Activated CD4-positive, alpha-beta T cell treated with anti-CD3 and anti-CD28 coated beads, Interleukin-2, amount 10 ng/mL, durations not matched to agents 7 days and 5 days (primary cell): ENCODE results near the gene ALOX5. TPM values are rescaled to one million over a fixed set of nuclear protein-coding genes. Genes with fewer than 3 reads are reported as not detected.

Source experiments
- CTCF ChIA-PET: fragments of 350-600 bp; sonication (Branson Sonifier 250); formaldehyde crosslinking; loops from one replicate; lab custom pipeline; 2021; ENCODE audit warnings: antibody characterized with exemption; lab: Charles Lee
- POLR2A ChIA-PET: fragments of 350-600 bp; sonication (Branson Sonifier 250); formaldehyde crosslinking; loops from one replicate; lab custom pipeline; 2021; ENCODE audit warnings: antibody characterized with exemption; lab: Charles Lee
- DNase-seq: peaks from one replicate; pipeline ENCODE4 v3.0.0-alpha.2; 2020
- H3K27ac Mint-ChIP-seq: one replicate; pipeline ENCODE4 v1.8.0; 2021; ENCODE audit warnings: mild to moderate bottlenecking, moderate library complexity, mixed read lengths
- H3K27me3 Mint-ChIP-seq: one replicate; pipeline ENCODE4 v1.8.0; 2021; ENCODE audit warnings: mixed read lengths
- H3K36me3 Mint-ChIP-seq: one replicate; pipeline ENCODE4 v1.8.0; 2021; ENCODE audit warnings: low read depth, mixed read lengths
- H3K4me1 Mint-ChIP-seq: one replicate; pipeline ENCODE4 v1.8.0; 2021; ENCODE audit warnings: mixed read lengths
- H3K4me3 Mint-ChIP-seq: one replicate; pipeline ENCODE4 v1.8.0; 2021; ENCODE audit warnings: mild to moderate bottlenecking, moderate library complexity, mixed read lengths
- H3K9me3 Mint-ChIP-seq: one replicate; pipeline ENCODE4 v1.8.0; 2021; ENCODE audit warnings: mixed read lengths
- total RNA-seq, 2 experiments: library from RNA; stranded (reverse); gene quantifications; one replicate each; pipeline ENCODE4 v1.2.3, GENCODE V29; 2021

The ALOX5 gene
- total RNA-seq, 2 experiments from 2014 or later: 6.7 to 9.0 TPM

DNA sequence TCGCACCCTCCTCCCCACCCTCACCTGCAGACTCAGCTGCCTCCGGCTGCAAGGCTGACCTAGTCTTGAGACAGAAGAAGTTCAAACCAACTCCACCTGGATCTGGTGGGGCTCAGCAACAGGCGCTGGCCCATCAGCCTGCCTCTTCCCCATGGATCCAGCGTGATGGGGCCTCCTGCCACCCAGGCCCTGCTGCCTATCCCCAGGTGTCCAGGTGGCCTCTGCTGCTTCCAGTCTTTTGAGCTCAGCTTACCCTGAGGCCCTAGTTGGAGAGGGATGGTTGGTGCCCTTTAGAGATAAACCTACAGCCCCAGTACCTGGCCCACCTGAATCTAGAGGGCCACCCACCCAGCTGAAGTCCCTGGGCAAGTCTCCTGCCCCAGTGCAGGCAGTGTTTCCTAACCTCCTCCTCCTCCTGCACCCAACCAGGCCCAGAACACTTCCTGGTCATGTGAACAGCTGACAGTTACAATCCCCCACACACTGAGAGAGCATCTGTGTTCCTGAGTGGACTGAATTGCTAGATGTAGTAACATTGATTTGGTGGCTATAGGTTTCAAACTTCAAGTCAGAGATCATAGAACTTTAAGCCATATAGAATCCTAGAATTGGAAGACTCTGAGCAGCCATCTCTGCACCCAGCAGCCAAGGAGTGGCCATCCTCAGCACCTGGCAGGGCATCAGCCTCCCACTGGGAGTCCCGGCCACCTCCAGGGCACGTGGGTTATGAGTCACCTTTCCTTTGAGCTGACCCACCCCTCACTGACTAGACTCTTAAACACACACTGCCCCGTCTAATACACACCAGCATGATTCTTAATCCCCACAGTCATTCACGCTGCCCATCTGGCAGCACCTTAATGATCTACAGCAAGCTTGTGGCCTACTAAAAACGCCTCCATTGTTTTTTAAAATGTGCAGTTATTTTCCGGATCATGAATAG is 51.9 kb downstream of the ALOX5 start:
- no peak overlapping the region for H3K4me3 Mint-ChIP-seq
- peak overlapping the region; percentile 88 for H3K27ac Mint-ChIP-seq
- no peak for DNase-seq
- ChIA-PET CTCF (interaction anchor here (0.7 to 1.4 kb wide), 3 partner anchors 18 to 236 kb away, joined by 3 read pairs; no protein-coding TSS in a partner anchor), POLR2A (no interaction called here)
- H3K4me1 Mint-ChIP-seq: peaks cover 65% of the 10 kb centered on the region
- H3K36me3 Mint-ChIP-seq: peaks cover 6% of the 10 kb centered on the region
- H3K9me3 Mint-ChIP-seq: no peaks in the 10 kb centered on the region
- H3K27me3 Mint-ChIP-seq: no peaks in the 10 kb centered on the region

DNA sequence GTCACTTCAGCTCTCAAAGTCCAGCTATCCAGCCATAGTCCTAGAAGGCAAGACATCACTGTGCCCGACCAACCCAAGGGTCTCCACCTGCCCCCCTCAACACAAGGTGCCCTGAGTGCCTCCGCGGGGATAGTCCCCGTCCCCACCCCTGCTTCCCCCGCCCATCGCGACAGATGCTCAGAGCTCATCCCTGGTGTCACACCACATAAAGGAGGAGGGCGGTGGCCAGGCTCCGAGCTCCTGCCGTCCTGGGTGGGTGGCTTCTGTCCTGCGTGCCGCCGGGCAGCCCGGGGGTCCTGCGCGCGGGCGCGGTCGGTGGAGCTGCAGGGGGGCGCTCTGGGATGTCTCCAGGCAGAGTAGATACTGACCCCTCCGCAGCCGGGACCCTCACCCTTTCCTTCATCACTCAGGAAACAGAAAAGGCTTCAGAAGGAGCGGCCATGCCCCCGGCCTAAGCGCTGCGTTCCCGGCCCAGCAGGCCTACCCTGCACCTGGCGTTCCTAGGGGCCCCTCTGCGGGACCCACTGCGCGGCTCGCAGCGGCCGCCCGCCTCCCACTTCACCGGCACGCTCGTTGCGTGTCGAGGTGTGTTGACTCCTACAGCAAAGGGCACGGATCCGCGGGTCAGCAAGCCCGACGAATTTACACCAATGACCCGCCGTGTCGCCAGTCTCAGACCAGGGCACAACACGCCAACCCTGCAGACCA is 53.4 kb downstream of the ALOX5 start:
- POLR2A ChIA-PET: no interaction called here
- Mint-ChIP-seq H3K27me3 (no peaks in the 10 kb centered on the region), H3K4me1 (peaks cover 50% of the 10 kb centered on the region), H3K27ac (no peak overlapping the region), H3K9me3 (no peaks in the 10 kb centered on the region), H3K36me3 (peaks cover 6% of the 10 kb centered on the region), H3K4me3 (no peak overlapping the region)
- CTCF ChIA-PET: interaction anchor here (1.1 to 1.4 kb wide), 4 partner anchors 8 to 37 kb away, joined by 3 to 4 read pairs (median 3); no protein-coding TSS in a partner anchor
- no peak for DNase-seq

DNA sequence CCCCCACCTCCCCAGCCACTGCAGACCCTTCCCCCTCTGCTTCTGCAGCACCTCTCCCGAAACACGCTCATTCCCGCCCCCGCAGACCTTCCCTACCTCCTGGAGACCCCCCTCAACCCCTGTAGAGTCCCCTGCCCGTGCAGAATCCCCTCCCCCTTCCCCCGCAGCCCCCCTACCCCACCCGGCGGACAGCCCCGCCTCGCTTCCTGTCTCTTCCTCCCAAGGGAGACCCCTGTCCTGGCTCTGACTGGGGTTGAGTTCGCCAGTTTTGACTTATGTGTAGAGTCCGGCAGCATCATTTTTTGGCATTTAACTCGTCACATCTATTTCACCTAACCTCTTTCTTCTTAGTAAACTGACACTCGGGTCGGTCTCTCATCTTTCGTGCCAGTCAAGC is 54.0 kb downstream of the ALOX5 start:
- Mint-ChIP-seq H3K27me3 (no peaks in the 10 kb centered on the region), H3K36me3 (peaks cover 6% of the 10 kb centered on the region), H3K9me3 (no peaks in the 10 kb centered on the region), H3K4me3 (no peak overlapping the region), H3K4me1 (peaks cover 50% of the 10 kb centered on the region), H3K27ac (no peak overlapping the region)
- DNase-seq: no peak
- ChIA-PET POLR2A (no interaction called here), CTCF (interaction anchor here (1.1 to 1.4 kb wide), 3 partner anchors 9 to 37 kb away, joined by 3 to 4 read pairs (median 3); no protein-coding TSS in a partner anchor)

DNA sequence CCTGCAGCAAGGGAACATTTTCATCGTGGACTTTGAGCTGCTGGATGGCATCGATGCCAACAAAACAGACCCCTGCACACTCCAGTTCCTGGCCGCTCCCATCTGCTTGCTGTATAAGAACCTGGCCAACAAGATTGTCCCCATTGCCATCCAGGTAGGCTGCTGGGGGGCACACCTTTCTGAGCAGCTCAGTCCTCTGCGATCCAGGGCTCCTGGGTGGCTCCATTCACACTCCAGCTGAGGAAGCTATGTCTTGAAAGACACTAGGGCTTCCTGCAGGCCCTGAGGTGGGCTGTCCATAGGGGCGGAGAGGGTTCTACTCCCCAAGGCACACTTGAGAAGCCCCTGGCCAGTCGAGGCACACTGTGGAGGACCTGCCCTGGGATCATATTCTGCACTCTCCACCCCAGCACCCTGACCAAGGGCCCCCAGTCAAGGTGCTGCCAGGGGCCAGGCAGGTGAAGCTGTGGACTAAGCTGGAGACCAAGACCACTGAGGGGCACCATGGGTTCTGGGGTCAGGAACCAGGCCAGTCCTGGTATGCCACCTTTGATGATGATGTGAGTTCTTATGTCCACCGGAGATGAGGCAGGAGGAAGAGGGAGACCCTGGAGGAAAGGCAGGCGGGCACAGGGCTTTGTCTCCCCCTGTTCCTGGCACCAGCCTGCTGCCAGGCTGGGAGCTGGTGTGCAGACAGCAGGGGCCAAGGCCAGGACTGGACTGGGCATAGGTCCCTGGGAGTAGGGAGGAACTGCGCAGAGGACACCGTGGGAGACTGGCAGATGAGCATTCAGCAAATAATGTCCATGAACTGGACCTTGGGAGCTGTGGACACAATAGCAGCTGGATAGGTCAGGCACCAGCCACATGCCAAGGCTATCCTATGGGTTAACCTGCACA is 54.8 kb downstream of the ALOX5 start:
- POLR2A ChIA-PET: no interaction called here
- no peaks in the 10 kb centered on the region for H3K27me3 Mint-ChIP-seq
- no peak overlapping the region for H3K4me3 Mint-ChIP-seq
- peaks cover 50% of the 10 kb centered on the region for H3K4me1 Mint-ChIP-seq
- DNase-seq: no peak
- CTCF ChIA-PET: interaction anchor here (0.6 to 2.9 kb wide), 4 partner anchors 8 to 54 kb away, joined by 3 to 16 read pairs (median 3); no protein-coding TSS in a partner anchor
- peak overlapping the region; percentile 76 for H3K27ac Mint-ChIP-seq
- peaks cover 6% of the 10 kb centered on the region for H3K36me3 Mint-ChIP-seq
- no peaks in the 10 kb centered on the region for H3K9me3 Mint-ChIP-seq

DNA sequence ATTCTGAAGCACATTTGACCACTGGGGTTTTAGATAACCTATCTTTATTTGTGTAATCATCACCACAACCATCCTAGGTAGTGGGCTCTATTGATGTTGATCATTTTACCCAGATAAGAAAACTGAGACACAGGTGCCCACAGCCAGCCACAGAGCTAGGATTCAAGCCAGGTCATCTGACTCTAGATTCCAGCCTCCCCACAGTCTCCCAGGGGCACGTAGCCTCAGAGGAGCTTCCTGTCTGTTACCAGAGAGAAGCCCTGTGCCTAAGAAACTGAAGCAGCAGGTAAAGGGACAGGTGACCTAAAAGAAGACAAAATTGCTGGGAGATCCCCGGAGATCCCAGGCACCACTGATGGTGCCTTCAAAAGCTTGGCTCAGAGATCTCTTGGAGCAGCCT is 55.8 kb downstream of the ALOX5 start:
- Mint-ChIP-seq H3K27me3 (no peaks in the 10 kb centered on the region), H3K9me3 (no peaks in the 10 kb centered on the region), H3K4me1 (peaks cover 54% of the 10 kb centered on the region), H3K36me3 (peaks cover 3% of the 10 kb centered on the region), H3K4me3 (no peak overlapping the region), H3K27ac (no peak overlapping the region)
- CTCF ChIA-PET: interaction anchor here (0.6 to 2.9 kb wide), 4 partner anchors 9 to 55 kb away, joined by 3 to 16 read pairs (median 3); no protein-coding TSS in a partner anchor
- POLR2A ChIA-PET: no interaction called here
- no peak for DNase-seq

DNA sequence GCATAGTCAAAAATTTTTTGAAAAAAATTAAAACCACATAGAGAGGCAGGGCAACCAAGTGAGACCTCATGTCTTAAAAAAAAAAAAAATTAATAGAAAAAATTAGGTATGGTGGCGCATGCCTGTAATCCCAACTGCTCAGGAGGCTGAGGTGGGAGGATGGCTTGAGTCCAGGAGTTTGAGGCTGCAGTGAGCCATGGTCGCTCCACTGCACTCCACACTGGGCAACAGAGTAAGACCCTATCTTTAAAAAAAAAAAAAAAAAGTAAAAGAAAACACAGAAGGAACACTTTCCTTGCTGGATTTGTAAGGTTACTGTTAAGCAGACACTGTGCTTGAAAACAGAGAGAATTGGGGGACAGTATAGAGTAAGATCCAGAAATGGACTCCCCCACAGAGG is 58.1 kb downstream of the ALOX5 start:
- CTCF ChIA-PET: no interaction called here
- no peak for DNase-seq
- Mint-ChIP-seq H3K27ac (no peak overlapping the region), H3K27me3 (no peaks in the 10 kb centered on the region), H3K36me3 (peaks cover 12% of the 10 kb centered on the region), H3K4me1 (peaks cover 39% of the 10 kb centered on the region), H3K9me3 (peaks cover 5% of the 10 kb centered on the region), H3K4me3 (no peak overlapping the region)
- POLR2A ChIA-PET: no interaction called here

DNA sequence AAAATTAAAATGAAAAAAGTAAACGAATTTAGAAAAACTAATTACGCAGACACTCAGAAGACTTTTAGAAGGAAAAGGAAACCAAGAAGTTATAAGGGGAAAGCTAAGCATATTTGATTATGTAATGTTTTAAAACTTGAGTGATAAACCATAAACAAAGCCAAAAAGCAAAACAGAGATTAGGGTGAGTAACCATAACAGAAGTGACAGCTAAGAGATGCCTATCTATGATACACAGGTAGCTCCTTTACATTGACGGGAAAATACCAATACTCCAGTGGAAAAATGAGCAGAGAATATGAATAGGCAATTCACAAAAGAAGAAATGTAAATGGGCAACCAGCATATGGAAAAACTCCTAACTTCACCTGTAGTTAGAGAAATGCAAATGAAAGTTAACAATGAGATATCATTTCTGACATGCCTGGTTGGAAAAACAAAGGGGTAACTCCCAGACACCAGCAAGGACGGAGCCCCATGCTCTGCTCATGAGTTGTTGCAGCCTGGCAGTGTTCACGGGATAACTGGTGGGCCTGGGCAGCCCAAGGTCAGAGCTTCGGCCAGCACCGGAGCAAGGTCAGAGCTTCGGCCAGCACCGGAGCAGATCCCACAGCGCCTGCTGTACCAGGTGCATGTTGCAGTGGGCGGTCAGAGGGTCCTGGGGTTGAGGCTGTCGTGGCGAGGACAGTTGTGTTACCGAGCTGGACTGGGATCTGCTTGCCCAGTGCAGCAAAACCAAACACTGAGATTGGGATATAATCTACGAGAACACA is 58.9 kb downstream of the ALOX5 start:
- no peaks in the 10 kb centered on the region for H3K27me3 Mint-ChIP-seq
- H3K36me3 Mint-ChIP-seq: peaks cover 15% of the 10 kb centered on the region
- ChIA-PET POLR2A (no interaction called here), CTCF (interaction anchor here (0.6 to 2.0 kb wide), 3 partner anchors 11 to 633 kb away, joined by 3 to 5 read pairs (median 3); no protein-coding TSS in a partner anchor)
- DNase-seq: no peak
- H3K27ac Mint-ChIP-seq: peak overlapping the region; percentile 81
- peaks cover 39% of the 10 kb centered on the region for H3K4me1 Mint-ChIP-seq
- H3K9me3 Mint-ChIP-seq: peaks cover 5% of the 10 kb centered on the region
- H3K4me3 Mint-ChIP-seq: no peak overlapping the region

DNA sequence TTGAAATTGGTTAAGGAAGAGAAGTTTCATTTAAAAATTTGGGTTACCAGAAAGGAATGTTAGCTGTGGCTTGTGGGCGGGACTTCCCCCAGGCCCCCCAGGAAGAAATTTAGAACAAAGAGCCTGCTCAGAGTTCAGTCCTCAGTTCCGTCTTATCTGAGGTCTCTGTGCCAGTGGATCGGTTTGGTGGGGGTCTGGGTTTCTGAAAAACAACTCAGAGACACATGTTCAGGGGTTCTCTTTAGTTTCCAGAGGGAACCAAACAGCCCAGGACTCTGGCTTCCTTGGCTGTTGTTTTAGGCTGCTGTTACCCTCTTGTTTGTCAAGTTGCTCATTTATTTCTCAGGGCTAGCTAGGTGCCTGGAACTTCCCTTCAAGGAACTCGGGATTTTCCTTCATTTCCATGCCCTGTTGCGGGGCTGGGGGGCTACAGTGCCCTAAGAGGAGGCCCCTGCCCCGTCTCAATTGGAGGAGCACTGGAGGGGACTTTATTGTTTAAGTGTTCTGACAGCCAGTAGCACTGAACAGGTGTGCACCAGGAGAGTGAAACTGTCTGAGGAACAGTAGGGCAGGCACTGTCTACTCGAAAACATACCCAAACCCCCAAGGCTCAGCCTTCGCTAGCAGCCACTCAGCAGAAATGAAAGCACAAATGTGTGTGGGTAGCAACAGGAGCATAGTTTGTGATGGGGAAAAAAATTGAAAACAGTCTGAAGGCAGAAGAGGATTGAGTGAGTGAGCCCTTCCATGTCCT is 59.9 kb downstream of the ALOX5 start:
- peak; percentile 22 for DNase-seq
- peak overlapping the region; percentile 81 for H3K27ac Mint-ChIP-seq
- H3K9me3 Mint-ChIP-seq: peaks cover 5% of the 10 kb centered on the region
- ChIA-PET POLR2A (no interaction called here), CTCF (interaction anchor here (0.6 to 2.0 kb wide), 4 partner anchors 12 to 632 kb away, joined by 3 to 5 read pairs (median 3); no protein-coding TSS in a partner anchor)
- H3K4me3 Mint-ChIP-seq: no peak overlapping the region
- no peaks in the 10 kb centered on the region for H3K27me3 Mint-ChIP-seq
- peaks cover 43% of the 10 kb centered on the region for H3K4me1 Mint-ChIP-seq
- peaks cover 15% of the 10 kb centered on the region for H3K36me3 Mint-ChIP-seq

DNA sequence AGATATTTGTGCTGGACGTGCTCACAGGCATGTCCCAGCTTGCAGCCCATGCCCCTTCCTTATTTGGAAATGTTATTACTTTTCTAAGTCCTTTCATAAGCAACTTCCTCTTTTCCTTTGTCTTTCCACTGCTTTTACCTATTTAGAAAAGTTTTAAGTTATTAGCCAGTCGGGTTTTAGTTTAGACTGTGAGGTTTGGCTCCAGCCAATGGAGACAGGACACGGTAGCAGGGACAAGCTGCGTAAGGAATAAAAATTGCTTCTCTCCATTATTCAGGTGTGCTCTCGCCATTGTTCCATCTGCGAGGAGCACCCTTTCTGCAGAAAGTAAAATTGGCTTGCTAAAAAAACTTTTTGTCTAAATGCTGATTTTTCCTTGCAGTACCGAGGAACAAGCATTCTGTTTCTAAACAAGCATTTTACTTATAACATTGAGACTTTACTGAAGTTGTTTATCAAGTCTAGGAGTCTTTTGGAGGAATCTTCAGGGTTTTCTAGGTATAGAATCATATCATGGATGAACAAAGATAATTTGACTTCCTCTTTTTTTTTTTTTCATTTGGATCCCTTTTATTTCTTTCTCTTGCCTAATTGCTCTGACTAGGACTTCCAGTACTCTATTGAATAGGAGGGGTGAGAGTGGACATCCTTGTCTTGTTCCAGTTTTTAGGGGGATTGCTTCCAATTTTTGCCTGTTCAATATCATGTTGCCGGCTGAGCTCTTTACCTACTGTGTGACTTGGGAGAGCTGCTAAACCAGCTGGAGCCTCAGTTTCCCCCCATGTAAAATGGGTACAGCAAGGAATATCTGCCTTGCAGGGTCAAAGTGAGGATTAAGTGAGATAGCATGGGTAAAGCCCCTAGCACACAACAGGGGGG is 63.8 kb downstream of the ALOX5 start:
- Mint-ChIP-seq H3K9me3 (peaks cover 5% of the 10 kb centered on the region), H3K4me3 (no peak overlapping the region), H3K36me3 (peaks cover 12% of the 10 kb centered on the region), H3K4me1 (peaks cover 29% of the 10 kb centered on the region), H3K27ac (no peak overlapping the region), H3K27me3 (no peaks in the 10 kb centered on the region)
- DNase-seq: no peak
- ChIA-PET POLR2A (no interaction called here), CTCF (no interaction called here)

DNA sequence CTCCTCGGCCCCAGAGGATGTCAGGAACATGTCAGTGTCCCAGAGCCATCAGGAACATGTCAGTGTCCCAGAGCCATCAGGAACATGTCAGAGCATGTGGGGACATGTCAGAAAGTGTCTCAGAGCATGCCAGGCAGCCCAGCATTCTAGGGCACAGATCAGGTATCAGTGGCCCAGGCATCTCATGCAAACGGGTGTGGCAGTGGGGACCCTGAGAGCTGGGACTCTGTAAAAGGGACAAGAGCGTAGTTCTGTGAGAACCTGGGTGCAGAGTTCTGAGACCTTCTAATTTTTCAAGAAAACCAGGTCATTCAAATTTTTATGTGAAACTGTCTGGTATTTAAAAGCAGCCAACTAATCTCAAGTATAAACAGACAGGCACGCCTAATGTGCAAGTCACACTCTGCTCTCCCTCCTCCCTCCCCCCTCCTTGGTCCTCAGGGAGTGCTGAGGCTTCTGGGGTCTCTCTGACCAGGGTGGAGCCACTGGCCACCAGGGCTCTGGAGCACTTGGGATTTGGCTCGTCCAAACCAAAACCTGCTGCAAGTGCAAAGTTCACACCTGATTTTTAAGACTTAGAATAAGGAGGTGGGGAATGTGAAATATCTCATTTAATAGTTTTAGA is 64.6 kb downstream of the ALOX5 start:
- H3K27ac Mint-ChIP-seq: no peak overlapping the region
- H3K4me3 Mint-ChIP-seq: no peak overlapping the region
- H3K4me1 Mint-ChIP-seq: peaks cover 22% of the 10 kb centered on the region
- H3K36me3 Mint-ChIP-seq: peaks cover 12% of the 10 kb centered on the region
- ChIA-PET POLR2A (no interaction called here), CTCF (no interaction called here)
- no peaks in the 10 kb centered on the region for H3K27me3 Mint-ChIP-seq
- peaks cover 5% of the 10 kb centered on the region for H3K9me3 Mint-ChIP-seq
- DNase-seq: no peak
